Measurements from ENCODE around the gene LGALS9.
"Not testable (repeated sequence)": the region's sequence is repeated elsewhere in the genome, so short reads cannot be mapped to it uniquely, and the experiment has no call there.

Gene LGALS9

GRCh38 chr17:27631411-27631760 is 398 bp downstream of the LGALS9 start:
- DNase-seq (ENCODE audit: low spot score), result peak; percentile 5

- DNase-seq (ENCODE audit: low spot score), result no peak
Observed at GRCh38 chr17:27631897-27632725, 1.1 kb downstream of the LGALS9 start.

- DNase-seq (ENCODE audit: low spot score), result not testable (repeated sequence)
Observed at GRCh38 chr17:27632766-27633165, 1.8 kb downstream of the LGALS9 start.

DNA sequence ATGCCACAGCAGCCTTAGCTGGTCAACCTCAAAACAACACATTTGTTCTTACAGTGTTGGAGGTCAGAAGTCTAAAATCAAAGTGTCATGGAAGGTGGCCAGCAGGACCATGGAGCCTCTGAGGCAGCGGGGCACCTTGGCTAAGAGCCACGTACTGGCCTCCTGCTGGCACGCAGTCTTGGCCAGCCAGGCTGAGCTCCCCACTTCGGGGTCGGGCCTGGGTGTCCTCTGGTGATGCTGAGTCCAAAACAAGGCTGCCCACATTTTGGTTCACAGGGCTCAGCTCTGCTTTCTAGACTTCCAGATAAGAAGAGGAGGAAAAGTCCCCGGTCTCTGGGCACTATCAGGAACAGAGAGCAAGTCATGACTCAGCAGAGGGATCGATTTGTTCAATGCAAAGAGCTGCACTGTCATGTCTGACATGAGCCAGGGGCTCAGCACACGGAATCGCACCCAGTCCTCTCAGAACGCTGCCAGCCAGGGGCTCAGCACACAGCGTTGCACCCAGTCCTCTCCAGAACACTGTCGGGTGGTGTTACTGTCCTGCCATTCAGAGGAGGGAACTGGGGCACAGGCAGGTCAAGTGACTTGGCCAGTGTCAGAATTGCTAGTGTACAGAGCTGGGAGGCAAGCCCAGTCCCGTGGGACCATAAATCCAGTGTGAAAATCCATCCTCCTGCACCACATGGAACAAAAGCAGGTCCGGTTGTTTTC is 2.5 kb downstream of the LGALS9 start:
- no peak for DNase-seq (ENCODE audit: low spot score)

DNA sequence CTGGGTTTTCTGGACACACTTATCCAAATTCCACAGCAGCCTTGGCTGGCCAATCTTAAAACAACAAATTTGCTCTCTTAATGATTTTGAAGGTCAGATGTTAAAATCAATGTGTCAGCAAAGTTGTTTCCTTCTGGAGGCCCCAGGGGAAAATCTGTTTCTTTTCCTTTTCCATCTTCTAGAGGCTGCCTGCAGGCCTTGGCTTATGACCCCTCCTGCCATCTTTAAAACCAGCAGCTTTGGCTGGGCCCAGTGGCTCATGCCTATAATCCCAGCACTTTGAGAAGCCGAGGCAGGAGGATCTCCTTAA is 3.0 kb downstream of the LGALS9 start:
- no peak for DNase-seq (ENCODE audit: low spot score)

- DNase-seq (ENCODE audit: low spot score), result no peak
Observed at GRCh38 chr17:27634776-27635175, 3.8 kb downstream of the LGALS9 start.

DNA sequence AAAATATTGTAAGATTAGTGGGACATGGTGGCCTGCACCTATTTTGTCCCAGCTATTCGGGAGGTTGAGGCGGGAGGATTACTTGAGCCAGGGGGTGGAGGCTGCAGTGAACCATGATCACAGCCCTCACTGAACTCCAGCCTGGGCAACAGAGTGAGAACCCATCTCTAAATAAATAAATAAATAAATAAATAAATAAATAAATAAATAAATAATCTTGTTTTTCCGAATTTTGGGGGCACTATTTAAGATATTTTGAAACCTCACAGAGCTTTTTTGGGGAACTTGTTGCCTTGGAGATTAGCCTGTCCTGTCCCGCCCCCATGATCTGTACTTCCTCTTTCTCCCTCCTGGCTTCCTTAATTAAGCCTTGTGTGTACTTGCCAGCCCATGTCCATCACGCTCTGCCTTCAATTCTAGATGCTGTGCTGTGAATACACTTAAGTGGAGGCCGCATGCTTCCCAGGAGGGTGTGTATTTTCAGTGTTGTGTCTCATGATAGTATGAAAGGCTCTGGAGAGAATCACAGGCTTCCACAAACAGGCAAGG is 4.4 kb downstream of the LGALS9 start:
- DNase-seq (ENCODE audit: low spot score), result no peak

DNA sequence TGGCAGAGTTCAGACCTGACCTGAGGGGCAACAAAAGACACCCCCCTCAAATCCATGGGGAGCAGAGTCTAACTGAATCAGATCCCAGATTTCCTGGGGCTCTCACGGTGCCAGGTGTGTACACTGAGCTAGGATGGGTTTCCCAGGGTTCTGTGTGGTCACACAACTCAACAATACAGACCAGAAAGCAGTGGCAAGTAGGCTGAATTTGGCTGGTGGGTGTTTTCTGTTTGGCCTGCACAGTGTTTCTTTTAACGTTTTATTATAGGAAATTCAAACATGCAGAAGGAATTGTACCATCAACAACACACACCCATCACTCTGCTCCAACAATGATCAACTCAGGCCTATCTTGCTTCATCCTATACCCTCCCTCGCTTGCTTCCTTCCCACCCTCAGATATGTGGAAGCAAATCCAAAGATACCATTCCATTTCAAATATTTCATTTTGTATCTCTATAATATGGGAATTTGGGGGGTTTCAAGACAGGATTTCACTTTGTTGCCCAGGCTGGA is 5.1 kb downstream of the LGALS9 start:
- DNase-seq (ENCODE audit: low spot score), result not testable (repeated sequence)

GRCh38 chr17:27637818-27638217 is 6.8 kb downstream of the LGALS9 start:
- DNase-seq (ENCODE audit: low spot score), result not testable (repeated sequence)

- not testable (repeated sequence) for DNase-seq (ENCODE audit: low spot score)
Observed at GRCh38 chr17:27638415-27638914, 7.5 kb downstream of the LGALS9 start.

GRCh38 chr17:27640790-27641189 is 9.8 kb downstream of the LGALS9 start:
- no peak for DNase-seq (ENCODE audit: low spot score)

DNA sequence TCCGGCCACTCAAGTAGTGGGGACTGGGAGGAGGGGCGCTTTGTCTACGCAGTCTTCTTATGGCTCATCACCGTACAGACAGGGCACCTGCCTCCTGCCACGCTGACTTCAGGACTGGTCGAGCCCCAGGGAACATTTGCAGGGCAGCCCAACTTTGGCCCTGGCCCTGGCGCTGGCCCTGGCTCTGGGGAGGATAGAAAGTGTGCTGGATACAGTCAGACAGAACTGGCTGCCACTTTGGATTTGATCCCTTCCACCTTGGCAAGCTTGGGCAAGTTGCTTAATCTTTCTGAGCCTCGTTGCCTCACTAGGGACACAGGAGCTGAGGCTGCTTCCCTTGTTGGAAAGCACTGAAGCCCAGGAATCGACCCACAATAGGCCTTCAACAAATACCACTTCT is 13.6 kb downstream of the LGALS9 start:
- DNase-seq (ENCODE audit: low spot score), result no peak

DNA sequence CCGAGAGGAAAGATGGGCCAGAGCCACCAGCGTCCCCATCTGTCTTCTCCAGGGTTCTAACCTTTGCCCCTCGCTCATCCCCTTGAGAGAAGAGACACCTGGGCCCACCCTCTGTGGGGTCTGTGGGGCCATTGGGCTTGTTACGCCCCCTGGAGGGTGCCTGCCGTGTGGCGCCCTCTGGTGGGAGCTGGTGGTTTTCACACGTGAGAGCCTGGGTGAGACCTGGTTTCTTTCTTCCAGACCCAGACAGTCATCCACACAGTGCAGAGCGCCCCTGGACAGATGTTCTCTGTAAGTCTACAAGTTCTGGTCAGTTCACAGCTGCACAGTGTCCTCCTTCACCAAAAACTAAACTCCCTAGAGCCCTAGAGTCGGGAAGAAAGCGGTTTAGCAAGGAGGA is 14.6 kb downstream of the LGALS9 start:
- not testable (repeated sequence) for DNase-seq (ENCODE audit: low spot score)

- DNase-seq (ENCODE audit: low spot score), result no peak
Observed at GRCh38 chr17:27646232-27646631, 15.2 kb downstream of the LGALS9 start.

DNA sequence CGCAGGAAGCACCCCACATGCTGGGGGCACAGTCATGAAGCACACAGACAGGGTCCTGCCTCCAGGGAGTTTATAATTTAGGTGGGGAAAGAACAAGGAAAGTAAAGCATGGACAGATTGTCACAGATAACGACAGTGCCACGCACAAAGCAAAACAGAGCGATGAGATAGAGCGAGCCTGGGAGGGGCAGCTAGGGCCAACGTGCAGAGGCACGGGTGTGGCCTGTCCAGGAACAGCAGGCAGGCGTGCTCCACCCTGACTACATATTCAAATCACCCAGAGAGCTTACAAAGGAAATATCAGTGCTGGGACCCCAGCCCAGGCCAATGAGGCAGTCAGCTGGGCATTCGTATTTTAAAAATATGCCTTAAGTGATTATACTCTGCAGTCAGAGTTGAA is 16.8 kb downstream of the LGALS9 start:
- no peak for DNase-seq (ENCODE audit: low spot score)

- not testable (repeated sequence) for DNase-seq (ENCODE audit: low spot score)
Observed at GRCh38 chr17:27649111-27649571, 18.2 kb downstream of the LGALS9 start.

DNA sequence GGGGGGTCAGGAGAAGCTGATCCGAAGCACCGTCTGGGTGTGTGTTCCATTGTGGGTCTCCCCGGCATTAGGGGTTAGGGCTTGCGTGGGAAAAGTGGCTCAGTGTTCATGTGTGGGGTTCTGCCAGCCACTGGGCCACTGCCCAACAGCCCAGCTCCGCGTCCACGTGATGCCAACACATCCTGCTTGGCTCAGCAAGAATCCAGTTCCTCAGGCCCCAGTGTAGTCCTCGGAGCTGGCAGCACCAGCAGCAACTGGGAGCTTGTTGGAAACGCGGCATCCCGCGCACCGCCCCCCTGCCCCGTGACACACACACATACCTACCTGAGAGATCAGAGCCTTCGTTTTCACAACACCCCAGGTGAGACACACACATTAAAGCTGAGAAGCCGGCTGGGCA is 18.9 kb downstream of the LGALS9 start:
- no peak for DNase-seq (ENCODE audit: low spot score)

DNA sequence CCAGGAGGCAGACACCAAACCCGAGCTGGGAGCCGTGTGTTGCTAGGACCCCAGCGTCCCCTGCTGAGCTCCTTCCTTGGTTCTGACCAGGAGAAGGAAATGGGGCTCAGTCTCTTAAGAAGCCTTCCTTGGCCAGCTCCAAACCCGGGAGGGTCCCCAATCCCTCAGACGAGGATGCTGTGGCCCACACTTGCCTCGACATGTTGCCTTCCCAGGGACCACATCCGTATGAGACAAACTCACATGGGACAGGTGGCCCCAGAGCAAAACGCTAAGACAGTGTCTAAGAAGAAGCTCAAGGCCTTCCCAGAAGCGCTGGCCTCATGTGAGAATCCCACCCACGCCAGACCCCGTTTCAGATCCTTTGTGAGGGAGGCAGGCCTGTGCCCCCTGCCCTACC is 19.8 kb downstream of the LGALS9 start:
- DNase-seq (ENCODE audit: low spot score), result no peak

DNA sequence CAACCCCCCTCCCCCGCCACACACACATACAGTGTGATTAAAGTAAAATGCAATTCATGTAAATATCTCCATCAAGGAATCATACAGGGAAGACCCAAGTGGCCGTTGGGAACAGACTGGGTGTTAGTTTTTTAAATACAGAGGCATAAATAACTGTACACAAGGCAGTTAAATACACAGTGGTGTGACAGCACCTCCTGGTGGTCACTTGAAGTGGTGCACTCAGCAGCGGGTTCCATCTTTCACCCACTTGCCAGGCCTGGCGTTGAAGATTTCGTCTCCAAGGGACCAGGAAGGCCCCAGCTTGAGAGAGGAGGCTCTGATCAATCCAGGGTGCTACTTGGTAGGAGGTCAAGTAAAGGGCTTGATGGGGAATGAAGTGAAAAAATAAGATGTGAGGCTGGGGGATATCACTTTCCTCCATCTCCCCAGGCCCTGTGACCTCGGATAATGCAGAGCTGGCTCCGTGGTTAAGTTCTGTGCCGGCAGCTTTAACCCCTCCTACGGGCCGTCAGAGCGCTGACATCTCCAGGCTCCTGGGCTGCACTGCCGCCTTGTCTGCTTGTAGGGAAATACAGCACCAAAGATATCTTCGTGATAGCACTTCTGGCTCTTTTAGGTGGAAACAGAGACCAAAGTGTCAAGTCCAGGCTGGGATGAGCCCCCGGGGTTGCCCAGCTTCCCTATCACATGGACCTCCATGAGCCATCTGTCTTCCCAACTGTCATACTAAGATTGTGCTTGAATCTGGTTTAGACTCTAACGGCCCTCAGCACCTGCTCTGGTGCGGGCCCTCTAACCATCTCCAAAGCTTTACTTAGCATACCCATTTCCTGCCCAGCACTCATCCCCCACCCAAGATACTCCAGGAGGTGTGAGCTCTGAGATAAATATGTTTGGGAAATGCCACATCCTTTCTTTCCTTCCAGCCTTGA is 20.7 kb downstream of the LGALS9 start:
- DNase-seq (ENCODE audit: low spot score), result peak; percentile 73

GRCh38 chr17:27653449-27653971 is 22.5 kb downstream of the LGALS9 start:
- DNase-seq (ENCODE audit: low spot score), result not testable (repeated sequence)

- DNase-seq (ENCODE audit: low spot score), result no peak
Observed at GRCh38 chr17:27654136-27654535, 23.1 kb downstream of the LGALS9 start.
